Endothelial cell of umbilical vein (primary cell): Measurements from ENCODE around the gene GLRX5. TPM values are rescaled to one million over a fixed set of nuclear protein-coding genes. Genes with fewer than 3 reads are reported as not detected.

Experiments
- BruUV-seq: library from RNA; stranded (reverse); fragments of 400-500 nt; replicated peaks from 2 replicates; lab custom pipeline; 2021; lab: Mats Ljungman, UMichigan
- CTCF ChIA-PET: fragments of 300-600, 350-600 bp; sonication (Branson Sonifier 250); formaldehyde crosslinking; loops from one replicate; lab custom pipeline; 2021; ENCODE audit warnings: antibody characterized with exemption, inconsistent platforms; lab: Charles Lee
- POLR2A ChIA-PET: fragments of 300-600, 350-600 bp; sonication (Branson Sonifier 250); formaldehyde crosslinking; loops from one replicate; lab custom pipeline; 2021; ENCODE audit warnings: antibody characterized with exemption, inconsistent platforms; lab: Charles Lee
- DNase-seq: peaks from one replicate; pipeline ENCODE4 v3.0.0-alpha.2; 2011; ENCODE audit warnings: low read depth, low spot score
- FAIRE-seq: peaks from 2 replicates; lab custom pipeline; 2011; peaks lifted over from hg19 to GRCh38; lab: Jason Lieb, UNC
- H2AFZ ChIP-seq: 2 replicates; pipeline ENCODE4 v1.6.0; 2012; ENCODE audit warnings: low read depth, low read length, control low read depth, inconsistent platforms
- H3K27ac ChIP-seq: 2 replicates; pipeline ENCODE4 v1.5.1; 2011; ENCODE audit warnings: low read depth, mild to moderate bottlenecking, control low read depth, low read length, moderate library complexity; ENCODE audit not compliant: insufficient read depth
- H3K27me3 ChIP-seq, 2 experiments: 2 replicates each; pipeline versions ENCODE4 v1.6.0 to v1.6.1; 2011; ENCODE audit warnings: low read length in 2 of 2, mixed read lengths in 1 of 2; ENCODE audit not compliant: control insufficient read depth in 2 of 2, insufficient read depth in 2 of 2
- H3K36me3 ChIP-seq, 2 experiments: 2 replicates in 1 of 2; 3 replicates in 1 of 2; pipeline ENCODE4 v1.5.1; 2011; ENCODE audit warnings: low read length in 2 of 2, mild to moderate bottlenecking in 1 of 2, moderate library complexity in 1 of 2; ENCODE audit not compliant: control insufficient read depth in 2 of 2, insufficient read depth in 2 of 2; ENCODE audit errors: extremely low read depth in 1 of 2
- H3K4me1 ChIP-seq: 3 replicates; pipeline ENCODE4 v1.5.1; 2011; ENCODE audit warnings: mild to moderate bottlenecking, low read length; ENCODE audit not compliant: control insufficient read depth, insufficient read depth; ENCODE audit errors: extremely low read depth
- H3K4me2 ChIP-seq: 2 replicates; pipeline ENCODE4 v1.6.1; 2011; ENCODE audit warnings: low read length, control low read depth, mixed read lengths; ENCODE audit not compliant: insufficient read depth
- H3K4me3 ChIP-seq, 3 experiments: fragments of 200-600 bp in 1 of 3; sonication (generic), shearing (Covaris generic) in 1 of 3; replicated peaks in 1 of 3; 2 replicates each; pipeline ENCODE4 v1.5.1; 2011 to 2016; ENCODE audit warnings: control low read depth in 3 of 3, low read length in 3 of 3, mild to moderate bottlenecking in 2 of 3, inconsistent platforms in 1 of 3, low read depth in 1 of 3, moderate library complexity in 1 of 3; ENCODE audit not compliant: insufficient read depth in 1 of 3
- H3K79me2 ChIP-seq: 2 replicates; pipeline ENCODE4 v1.6.0; 2012; ENCODE audit warnings: low read length, inconsistent platforms; ENCODE audit not compliant: control insufficient read depth, insufficient read depth
- H3K9ac ChIP-seq: replicated peaks from 2 replicates; pipeline ENCODE3; 2011; ENCODE audit warnings: low read length, control low read depth; ENCODE audit not compliant: insufficient read depth; ENCODE audit errors: extremely low read depth
- H3K9me1 ChIP-seq: replicated peaks from 3 replicates; pipeline ENCODE4 v1.6.0; 2011; ENCODE audit warnings: mild to moderate bottlenecking, low read length; ENCODE audit not compliant: control insufficient read depth, insufficient read depth; ENCODE audit errors: extremely low read depth
- H3K9me3 ChIP-seq: replicated peaks from 2 replicates; pipeline ENCODE4 v1.5.1; 2012; ENCODE audit warnings: low read length, inconsistent platforms; ENCODE audit not compliant: control insufficient read depth, insufficient read depth
- H4K20me1 ChIP-seq: replicated peaks from 2 replicates; pipeline ENCODE3; 2011; ENCODE audit warnings: mild to moderate bottlenecking, low read length; ENCODE audit not compliant: control insufficient read depth, insufficient read depth; ENCODE audit errors: extremely low read depth
- EZH2 ChIP-seq: IDR thresholded peaks from 2 replicates; pipeline ENCODE4 v1.6.1; 2012; ENCODE audit warnings: borderline replicate concordance, low read depth, mild to moderate bottlenecking, moderate library complexity, low read length, inconsistent platforms; ENCODE audit not compliant: severe bottlenecking
- FOS ChIP-seq: IDR thresholded peaks from 2 replicates; pipeline ENCODE4 v1.6.1; 2011; ENCODE audit warnings: mild to moderate bottlenecking, low read length, moderate library complexity, borderline replicate concordance; ENCODE audit not compliant: insufficient read depth
- GATA2 ChIP-seq: IDR thresholded peaks from 2 replicates; pipeline ENCODE4 v1.7.0; 2011; ENCODE audit warnings: low read depth, mild to moderate bottlenecking, moderate library complexity, mixed read lengths, low read length; ENCODE audit not compliant: insufficient read length, insufficient read depth
- JUN ChIP-seq: IDR thresholded peaks from 2 replicates; pipeline ENCODE4 v1.6.1; 2011; ENCODE audit warnings: borderline replicate concordance, low read depth; ENCODE audit not compliant: insufficient read length, insufficient read depth
- MYC ChIP-seq: IDR thresholded peaks from one replicate; pipeline ENCODE4 v1.6.1; 2011; ENCODE audit warnings: mild to moderate bottlenecking, low read depth, low read length
- POLR2A ChIP-seq: IDR thresholded peaks from 2 replicates; pipeline ENCODE4 v1.6.1; 2012; ENCODE audit warnings: low read depth, mild to moderate bottlenecking, control low read depth, low read length
- POLR2AphosphoS5 ChIP-seq: IDR thresholded peaks from 2 replicates; pipeline ENCODE4 v1.6.1; 2012; ENCODE audit warnings: low read depth, mild to moderate bottlenecking, control low read depth, low read length, moderate library complexity; ENCODE audit not compliant: insufficient read depth
- dilution Hi-C: fragments of 300-500 bp; cut with MboI; formaldehyde crosslinking; loops from one replicate; pipeline ENCODE4 v1.15.0; 2019; ENCODE audit warnings: low sequenced_read_pairs; ENCODE audit not compliant: extremely low pct_ligation_motif_present
- intact Hi-C: fragments of 100-400 bp; cut with micrococcal nuclease; formaldehyde crosslinking; loops from one replicate; pipeline ENCODE4 v1.10.0; 2022
- polyA plus RNA-seq, 4 experiments: library from polyadenylated mRNA; depleted of rRNA in 3 of 4; stranded (reverse) in 3 of 4; unstranded in 1 of 4; fragments of >200 nt; gene quantifications; 2 replicates each; pipeline versions ENCODE4 v1.2.1 to v1.2.3, GENCODE V29; 2011 to 2012; ENCODE audit warnings: missing spikeins in 1 of 4
- total RNA-seq: library from RNA; stranded (reverse); gene quantifications from 2 replicates; pipeline ENCODE4 v1.2.3, GENCODE V29; 2021
- TF ChIP-seq, protein P1 (sequence below): IDR thresholded peaks from 2 replicates; pipeline ENCODE4 v1.6.1; 2011; ENCODE audit not compliant: insufficient read depth, insufficient read length
- TF ChIP-seq, protein P2 (sequence below), 2 donors: IDR thresholded peaks; 1 replicate in 1 of 2; 2 replicates in 1 of 2; pipeline ENCODE4 v1.5.1; 2011; ENCODE audit warnings: low read length in 2 of 2, mild to moderate bottlenecking in 2 of 2, moderate library complexity in 2 of 2, control low read depth in 1 of 2, inconsistent platforms in 1 of 2, low read depth in 1 of 2; ENCODE audit not compliant: insufficient read depth in 1 of 2; ENCODE audit errors: extremely low read depth in 1 of 2

The GLRX5 gene
- total and polyA plus RNA-seq, 2 donors (not counting 3 experiments of a cell fraction or from before 2014, with no cell fraction given): 42.6 to 52.0 TPM

DNA sequence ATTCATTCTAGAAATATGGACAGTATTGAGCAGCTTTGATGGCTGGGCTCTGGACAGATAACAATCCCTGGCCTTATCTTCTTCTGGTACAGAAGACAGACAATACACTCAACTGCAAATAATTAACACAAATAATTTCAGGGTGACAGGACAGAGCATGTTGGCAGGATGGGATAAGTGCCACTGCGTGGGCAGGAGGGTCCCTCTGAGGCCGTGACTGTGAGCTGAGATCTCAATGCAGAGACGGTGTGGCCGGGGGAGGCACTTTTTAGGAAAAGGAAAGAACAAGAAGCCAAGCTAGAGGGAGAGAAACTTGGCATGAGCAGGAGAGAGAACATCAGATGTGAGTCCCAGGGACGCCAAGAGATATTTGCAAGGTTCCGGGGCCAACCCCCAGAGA, 26.5 kb upstream of the GLRX5 start:
- H3K4me1 ChIP-seq: peaks cover 28% of the 10 kb centered on the region
- no peak overlapping the region for H3K4me3 ChIP-seq
- TF ChIP-seq EZH2: no peak
- no peak for TF ChIP-seq JUN
- TF ChIP-seq, protein P1, sequence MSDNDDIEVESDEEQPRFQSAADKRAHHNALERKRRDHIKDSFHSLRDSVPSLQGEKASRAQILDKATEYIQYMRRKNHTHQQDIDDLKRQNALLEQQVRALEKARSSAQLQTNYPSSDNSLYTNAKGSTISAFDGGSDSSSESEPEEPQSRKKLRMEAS: no peak
- H3K4me2 ChIP-seq: no peak overlapping the region
- H3K9me1 ChIP-seq: no peaks in the 10 kb centered on the region
- no peak overlapping the region for H3K9ac ChIP-seq
- H4K20me1 ChIP-seq: no peaks in the 10 kb centered on the region
- peak overlapping the region; percentile 88 for H3K27ac ChIP-seq
- FAIRE-seq: no peak
- ChIA-PET POLR2A (interaction anchor here (0.7 kb wide), 1 partner anchor 10 kb away, joined by 4 read pairs; no protein-coding TSS in a partner anchor), CTCF (interaction anchor here (1.0 to 2.8 kb wide), 6 partner anchors 10 to 66 kb away, joined by 3 to 23 read pairs (median 5); no protein-coding TSS in a partner anchor)
- no peaks in the 10 kb centered on the region for H3K9me3 ChIP-seq
- intact Hi-C loops (no loop called here), dilution Hi-C loops (no loop called here)
- H3K27me3 ChIP-seq: no peaks in the 10 kb centered on the region
- peaks cover 1% of the 10 kb centered on the region for H3K79me2 ChIP-seq
- no TSS peak for BruUV-seq
- no peak for DNase-seq
- no peak overlapping the region for H2AFZ ChIP-seq
- H3K36me3 ChIP-seq: no peaks in the 10 kb centered on the region

DNA sequence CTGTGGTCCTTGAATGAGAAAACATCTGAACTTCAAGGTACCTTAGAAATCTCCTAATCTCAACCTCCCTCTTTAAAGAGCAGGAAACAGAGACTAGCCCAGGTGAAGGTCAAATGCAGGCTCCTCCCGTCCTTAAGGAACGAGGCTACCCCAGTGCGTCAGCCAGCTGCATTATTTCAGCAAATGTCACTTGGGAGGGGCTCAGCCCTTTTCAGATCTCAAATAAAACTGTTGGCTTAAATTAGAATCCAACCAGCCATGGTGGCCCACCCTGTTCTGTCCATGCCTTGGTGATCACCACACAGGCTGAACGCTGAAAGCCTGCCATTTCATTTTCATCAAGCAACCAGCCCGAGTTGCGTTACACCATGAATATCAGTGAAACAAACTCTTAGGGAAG, 25.4 kb upstream of the GLRX5 start:
- ChIA-PET CTCF (interaction anchor here (1.8 to 2.8 kb wide), 2 partner anchors 18 to 67 kb away, joined by 5 to 23 read pairs; no protein-coding TSS in a partner anchor), POLR2A (no interaction called here)
- no peaks in the 10 kb centered on the region for H3K9me3 ChIP-seq
- H3K4me2 ChIP-seq: no peak overlapping the region
- dilution Hi-C loops (no loop called here), intact Hi-C loops (no loop called here)
- no peaks in the 10 kb centered on the region for H3K27me3 ChIP-seq
- H4K20me1 ChIP-seq: no peaks in the 10 kb centered on the region
- no peak overlapping the region for H3K9ac ChIP-seq
- DNase-seq (no peak), FAIRE-seq (no peak)
- peaks cover 1% of the 10 kb centered on the region for H3K79me2 ChIP-seq
- no TSS peak for BruUV-seq
- no peaks in the 10 kb centered on the region for H3K9me1 ChIP-seq
- H2AFZ ChIP-seq: no peak overlapping the region
- TF ChIP-seq POLR2AphosphoS5 (no peak), GATA2 (no peak), JUN (no peak), FOS (no peak), EZH2 (no peak), POLR2A (no peak), MYC (no peak)
- TF ChIP-seq, protein P1: no peak
- TF ChIP-seq, protein P2, sequence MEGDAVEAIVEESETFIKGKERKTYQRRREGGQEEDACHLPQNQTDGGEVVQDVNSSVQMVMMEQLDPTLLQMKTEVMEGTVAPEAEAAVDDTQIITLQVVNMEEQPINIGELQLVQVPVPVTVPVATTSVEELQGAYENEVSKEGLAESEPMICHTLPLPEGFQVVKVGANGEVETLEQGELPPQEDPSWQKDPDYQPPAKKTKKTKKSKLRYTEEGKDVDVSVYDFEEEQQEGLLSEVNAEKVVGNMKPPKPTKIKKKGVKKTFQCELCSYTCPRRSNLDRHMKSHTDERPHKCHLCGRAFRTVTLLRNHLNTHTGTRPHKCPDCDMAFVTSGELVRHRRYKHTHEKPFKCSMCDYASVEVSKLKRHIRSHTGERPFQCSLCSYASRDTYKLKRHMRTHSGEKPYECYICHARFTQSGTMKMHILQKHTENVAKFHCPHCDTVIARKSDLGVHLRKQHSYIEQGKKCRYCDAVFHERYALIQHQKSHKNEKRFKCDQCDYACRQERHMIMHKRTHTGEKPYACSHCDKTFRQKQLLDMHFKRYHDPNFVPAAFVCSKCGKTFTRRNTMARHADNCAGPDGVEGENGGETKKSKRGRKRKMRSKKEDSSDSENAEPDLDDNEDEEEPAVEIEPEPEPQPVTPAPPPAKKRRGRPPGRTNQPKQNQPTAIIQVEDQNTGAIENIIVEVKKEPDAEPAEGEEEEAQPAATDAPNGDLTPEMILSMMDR (IDR thresholded peaks at IDR 0.05; ENCODE audit: extremely low read depth in 1 of 2, insufficient read depth in 1 of 2, low read depth in 1 of 2, low read length in 2 of 2): no peak
- H3K27ac ChIP-seq: no peak overlapping the region
- peaks cover 26% of the 10 kb centered on the region for H3K4me1 ChIP-seq
- H3K4me3 ChIP-seq: no peak overlapping the region
- H3K36me3 ChIP-seq: no peaks in the 10 kb centered on the region
